ENCODE data around the gene AXIN2. TPM values are rescaled to one million over a fixed set of nuclear protein-coding genes. Genes with fewer than 3 reads are reported as not detected.
A peak's percentile ranks its signal among the peaks of the same experiment; 100 is the strongest.

Gene AXIN2
- total RNA-seq, 1 experiment from 2014 or later = 2.4 TPM

GRCh38 chr17:65560628-65561451 lies 608 bp downstream of the AXIN2 start:
- Histone ChIP-seq H3K9me3 (ENCODE audit: control insufficient read depth, insufficient read depth, low read depth, low read length) (no peaks in the 10 kb centered on the region), H3K27me3 (ENCODE audit: control insufficient read depth, insufficient read depth, low read length) (no peaks in the 10 kb centered on the region), H3K27ac (ENCODE audit: low read length) (no peak overlapping the region), H3K4me3 (ENCODE audit: low read depth in 2 of 2, low read length in 2 of 2) (peak overlapping the region; percentile 57 to 58), H3K4me1 (ENCODE audit: control insufficient read depth, insufficient read depth, low read length) (peaks cover 3% of the 10 kb centered on the region; the same call in 1 of the 2 replicates), H3K36me3 (ENCODE audit: control insufficient read depth, insufficient read depth, low read length) (peaks cover 8% of the 10 kb centered on the region; the same call in 1 of the 2 replicates)
- TF ChIP-seq REST (IDR thresholded peaks at IDR 0.05; ENCODE audit: insufficient read depth in 1 of 2, low read depth in 2 of 2, low read length in 1 of 2) (no peak), CTCF (IDR thresholded peaks at IDR 0.05) (no peak), SIN3A (IDR thresholded peaks at IDR 0.05; ENCODE audit: borderline replicate concordance, insufficient read depth, low read depth, low read length) (no peak), TCF7L2 (IDR thresholded peaks at IDR 0.05; ENCODE audit: low read depth, low read length) (peak; percentile 99), POLR2AphosphoS5 (IDR thresholded peaks at IDR 0.05; ENCODE audit: low read depth, low read length) (no peak)
- DNase-seq (ENCODE audit: low read depth, low spot score) (no peak), ATAC-seq (peak; percentile 77)
- CTCF ChIA-PET = no interaction called here
- POLR2A ChIA-PET = no interaction called here
- in situ Hi-C loops (cut with HindIII; ENCODE audit: low pct_unique_long_range_greater_than_20kb, low sequenced_read_pairs) (no loop called here), intact Hi-C loops (cut with micrococcal nuclease; ENCODE audit: unreplicated experiment) (no loop called here)
- BruUV-seq (replicated peaks) = no TSS peak

- Histone ChIP-seq H3K36me3 (ENCODE audit: control insufficient read depth, insufficient read depth, low read length) (peaks cover 8% of the 10 kb centered on the region; the same call in 1 of the 2 replicates), H3K27ac (ENCODE audit: low read length) (no peak overlapping the region), H3K9me3 (ENCODE audit: control insufficient read depth, insufficient read depth, low read depth, low read length) (no peaks in the 10 kb centered on the region), H3K4me3 (ENCODE audit: low read depth in 2 of 2, low read length in 2 of 2) (peak overlapping the region; percentile 57 to 58), H3K27me3 (ENCODE audit: control insufficient read depth, insufficient read depth, low read length) (no peaks in the 10 kb centered on the region), H3K4me1 (ENCODE audit: control insufficient read depth, insufficient read depth, low read length) (peaks cover 3% of the 10 kb centered on the region; the same call in 1 of the 2 replicates)
- in situ Hi-C loops (cut with HindIII; ENCODE audit: low pct_unique_long_range_greater_than_20kb, low sequenced_read_pairs) (no loop called here), intact Hi-C loops (cut with micrococcal nuclease; ENCODE audit: unreplicated experiment) (loop anchor here (5.0 kb wide), 2 partner anchors 263 to 283 kb away; no protein-coding TSS in a partner anchor)
- DNase-seq (ENCODE audit: low read depth, low spot score) (no peak), ATAC-seq (peak; percentile 22; the same call in 1 of the 2 replicates)
- BruUV-seq (replicated peaks) = no TSS peak
- ChIA-PET POLR2A (no interaction called here), CTCF (no interaction called here)
- TF ChIP-seq POLR2AphosphoS5 (IDR thresholded peaks at IDR 0.05; ENCODE audit: low read depth, low read length) = no peak
Measured at GRCh38 chr17:65559804-65560627, 1.4 kb downstream of the AXIN2 start.
